ENCODE measurements around the gene GDPD4. TPM values are rescaled to one million over a fixed set of nuclear protein-coding genes. Genes with fewer than 3 reads are reported as not detected.

Gene GDPD4
- total RNA-seq, 1 experiment from 2014 or later: not detected

DNA sequence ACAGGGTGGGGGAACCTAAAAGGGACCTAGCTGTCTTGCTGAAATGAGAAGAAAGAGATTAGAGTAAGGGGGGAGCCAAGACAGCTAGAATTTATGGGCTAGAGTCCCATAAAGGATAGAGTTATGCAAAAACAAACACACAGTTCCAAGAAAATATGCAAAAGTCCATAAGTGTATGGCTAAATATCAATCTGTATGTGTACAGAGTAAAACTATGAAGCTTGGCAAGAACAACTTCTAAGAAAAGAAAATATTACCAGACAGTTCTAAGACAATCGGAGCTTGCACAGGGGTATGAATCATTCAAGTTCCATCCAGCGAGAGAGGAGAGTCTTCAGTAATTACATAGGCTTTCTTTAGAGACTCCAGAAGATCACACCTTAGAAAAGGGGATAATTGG lies 41.8 kb downstream of the GDPD4 start:
- CTCF ChIA-PET: no interaction called here
- Histone ChIP-seq H3K27me3 (ENCODE audit: insufficient read depth, low read length) (no peaks in the 10 kb centered on the region), H2AFZ (ENCODE audit: low read depth, low read length, poor library complexity, severe bottlenecking) (no peak overlapping the region), H3K27ac (ENCODE audit: low read depth, low read length) (no peak overlapping the region), H3K4me1 (ENCODE audit: control insufficient read depth in 1 of 2, insufficient read depth in 2 of 2, low read length in 2 of 2) (no peaks in the 10 kb centered on the region), H3K9ac (ENCODE audit: low read length) (no peak overlapping the region), H3K4me2 (ENCODE audit: low read length) (no peak overlapping the region), H3K9me2 (ENCODE audit: insufficient read depth) (no peaks in the 10 kb centered on the region), H4K20me1 (ENCODE audit: insufficient read depth) (no peaks in the 10 kb centered on the region), H3K79me2 (ENCODE audit: insufficient read depth, low read length) (no peaks in the 10 kb centered on the region), H3K9me3 (ENCODE audit: control insufficient read depth in 1 of 2, insufficient read depth in 1 of 2, low read depth in 1 of 2, low read length in 2 of 2) (no peaks in the 10 kb centered on the region), H3K36me3 (ENCODE audit: control insufficient read depth in 1 of 2, insufficient read depth in 2 of 2, low read length in 2 of 2) (no peaks in the 10 kb centered on the region), H3K4me3 (replicated peaks in 1 of 2; ENCODE audit: low read depth in 1 of 2, low read length in 2 of 2) (no peak overlapping the region)
- intact Hi-C loops (cut with micrococcal nuclease): no loop called here
- POLR2A ChIA-PET: no interaction called here
- no peak for ATAC-seq
- no peak for DNase-seq (ENCODE audit: low read depth, low spot score)
- RAD21 ChIA-PET (ENCODE audit: low non-redundant PET in 1 of 2, low total read pairs in 2 of 2, uncharacterized antibody in 2 of 2, unreplicated experiment in 2 of 2): no interaction called here
- no TSS peak for BruUV-seq (replicated peaks)
- no peak for TF ChIP-seq MAX (IDR thresholded peaks at IDR 0.05)
- no peak for TF ChIP-seq EGR1 (IDR thresholded peaks at IDR 0.05; ENCODE audit: low read depth)
- no peak for TF ChIP-seq ATF3 (IDR thresholded peaks at IDR 0.05)
- no peak for TF ChIP-seq EZH2 (IDR thresholded peaks at IDR 0.05)
- TF ChIP-seq SP1 (IDR thresholded peaks at IDR 0.05; ENCODE audit: low read depth): no peak
- TF ChIP-seq FOSL1 (IDR thresholded peaks at IDR 0.05; ENCODE audit: low read depth): no peak
- no peak for TF ChIP-seq SRF (IDR thresholded peaks at IDR 0.05; ENCODE audit: low read depth)
- no peak for TF ChIP-seq ZBTB33 (IDR thresholded peaks at IDR 0.05; ENCODE audit: extremely low read depth, insufficient replicate concordance, low read length)
- TF ChIP-seq CBX3 (IDR thresholded peaks at IDR 0.05; ENCODE audit: low read depth): no peak
- TF ChIP-seq TCF7L2 (IDR thresholded peaks at IDR 0.05; ENCODE audit: borderline replicate concordance, extremely low read depth, insufficient read depth, insufficient read length): no peak
- no peak for TF ChIP-seq ZFX (IDR thresholded peaks at IDR 0.05)
- TF ChIP-seq ZNF274 (IDR thresholded peaks at IDR 0.05; ENCODE audit: low read depth, low read length): no peak
- TF ChIP-seq JUND (IDR thresholded peaks at IDR 0.05): no peak
- no peak for TF ChIP-seq RAD21 (IDR thresholded peaks at IDR 0.05; ENCODE audit: low read depth)
